Measurements from ENCODE around the gene GPRC5D. TPM values are rescaled to one million over a fixed set of nuclear protein-coding genes. Genes with fewer than 3 reads are reported as not detected.

GPRC5D gene
- total RNA-seq, 1 donor from 2014 or later = not detected

DNA sequence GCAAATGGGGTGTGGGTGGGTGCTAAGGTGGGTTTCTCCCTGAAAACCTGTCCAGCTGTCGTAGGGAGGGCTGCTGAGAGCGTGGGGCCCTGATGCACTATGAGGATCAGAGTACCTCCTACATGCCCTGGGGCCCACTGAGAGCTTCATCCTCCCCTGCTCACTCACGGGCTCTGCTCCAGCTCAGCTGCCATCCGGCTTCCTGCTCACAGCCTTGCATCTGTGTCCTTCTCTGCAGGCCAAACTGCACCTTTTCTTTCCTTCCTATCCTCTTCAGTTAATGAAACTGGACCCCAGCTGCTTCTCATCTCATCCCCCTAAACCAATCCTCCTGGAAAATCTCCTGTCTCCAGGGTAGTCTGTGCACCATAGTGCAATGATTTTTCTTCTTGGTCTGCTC lies 22.2 kb upstream of the GPRC5D start:
- peaks cover 71% of the 10 kb centered on the region for H3K36me3 Mint-ChIP-seq
- H3K9me3 Mint-ChIP-seq = peaks cover 5% of the 10 kb centered on the region
- DNase-seq (ENCODE audit: extremely low spot score, unreplicated experiment) = no peak
- H3K27me3 Mint-ChIP-seq = no peaks in the 10 kb centered on the region
- H3K4me3 Mint-ChIP-seq = no peak overlapping the region
- TF ChIP-seq, protein P1, sequence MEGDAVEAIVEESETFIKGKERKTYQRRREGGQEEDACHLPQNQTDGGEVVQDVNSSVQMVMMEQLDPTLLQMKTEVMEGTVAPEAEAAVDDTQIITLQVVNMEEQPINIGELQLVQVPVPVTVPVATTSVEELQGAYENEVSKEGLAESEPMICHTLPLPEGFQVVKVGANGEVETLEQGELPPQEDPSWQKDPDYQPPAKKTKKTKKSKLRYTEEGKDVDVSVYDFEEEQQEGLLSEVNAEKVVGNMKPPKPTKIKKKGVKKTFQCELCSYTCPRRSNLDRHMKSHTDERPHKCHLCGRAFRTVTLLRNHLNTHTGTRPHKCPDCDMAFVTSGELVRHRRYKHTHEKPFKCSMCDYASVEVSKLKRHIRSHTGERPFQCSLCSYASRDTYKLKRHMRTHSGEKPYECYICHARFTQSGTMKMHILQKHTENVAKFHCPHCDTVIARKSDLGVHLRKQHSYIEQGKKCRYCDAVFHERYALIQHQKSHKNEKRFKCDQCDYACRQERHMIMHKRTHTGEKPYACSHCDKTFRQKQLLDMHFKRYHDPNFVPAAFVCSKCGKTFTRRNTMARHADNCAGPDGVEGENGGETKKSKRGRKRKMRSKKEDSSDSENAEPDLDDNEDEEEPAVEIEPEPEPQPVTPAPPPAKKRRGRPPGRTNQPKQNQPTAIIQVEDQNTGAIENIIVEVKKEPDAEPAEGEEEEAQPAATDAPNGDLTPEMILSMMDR (conservative IDR thresholded peaks at IDR 0.05) = no peak
- no peak overlapping the region for H3K27ac Mint-ChIP-seq
- no peaks in the 10 kb centered on the region for H3K4me1 Mint-ChIP-seq (ENCODE audit: unreplicated experiment)

DNA sequence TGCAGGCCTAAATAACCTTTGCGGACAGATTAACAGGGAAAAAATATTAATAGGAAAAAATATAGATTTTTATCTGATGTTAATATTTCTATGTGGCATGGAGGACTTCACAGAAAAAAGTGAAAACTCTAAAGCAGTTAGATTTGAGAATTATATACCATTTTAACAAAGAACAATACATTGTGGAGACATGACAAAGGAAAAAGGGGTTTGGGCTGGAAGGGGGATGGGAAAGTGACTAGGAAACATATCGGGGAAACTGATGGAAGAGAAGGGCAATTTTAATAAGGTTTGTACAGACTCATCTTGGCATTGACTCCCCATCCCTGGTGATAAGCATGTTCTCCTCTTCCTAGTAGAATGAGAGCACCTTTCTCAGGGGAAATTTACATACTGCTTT lies 21.0 kb upstream of the GPRC5D start:
- Mint-ChIP-seq H3K9me3 (peaks cover 5% of the 10 kb centered on the region), H3K36me3 (peaks cover 80% of the 10 kb centered on the region), H3K4me1 (ENCODE audit: unreplicated experiment) (no peaks in the 10 kb centered on the region), H3K27ac (no peak overlapping the region), H3K4me3 (no peak overlapping the region), H3K27me3 (no peaks in the 10 kb centered on the region)
- no peak for DNase-seq (ENCODE audit: extremely low spot score, unreplicated experiment)
- TF ChIP-seq, protein P1 (conservative IDR thresholded peaks at IDR 0.05) = no peak

DNA sequence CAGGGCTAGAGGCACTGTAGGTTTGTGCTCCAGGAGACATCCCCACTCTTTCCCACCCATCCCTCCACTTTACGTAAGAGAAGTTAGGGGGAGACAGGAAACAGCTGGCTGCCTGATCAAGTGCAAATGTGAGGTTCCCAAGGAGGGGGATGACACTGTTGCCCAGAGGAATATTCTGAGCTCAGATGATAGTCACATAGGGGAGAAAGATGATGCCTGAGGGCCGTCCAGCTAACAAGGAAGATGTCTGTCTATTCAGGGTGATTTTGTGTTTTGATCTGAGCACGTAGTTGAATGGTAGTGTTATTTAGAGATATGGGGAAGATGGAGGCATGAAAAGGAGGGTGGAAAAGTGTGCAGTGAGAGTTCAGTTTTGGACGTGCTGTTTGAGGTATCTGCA lies 13.9 kb upstream of the GPRC5D start:
- no peak overlapping the region for H3K27ac Mint-ChIP-seq
- TF ChIP-seq, protein P1 (conservative IDR thresholded peaks at IDR 0.05) = no peak
- H3K27me3 Mint-ChIP-seq = no peaks in the 10 kb centered on the region
- H3K9me3 Mint-ChIP-seq = no peaks in the 10 kb centered on the region
- no peak overlapping the region for H3K4me3 Mint-ChIP-seq
- no peak for DNase-seq (ENCODE audit: extremely low spot score, unreplicated experiment)
- peaks cover 47% of the 10 kb centered on the region for H3K36me3 Mint-ChIP-seq
- no peaks in the 10 kb centered on the region for H3K4me1 Mint-ChIP-seq (ENCODE audit: unreplicated experiment)

DNA sequence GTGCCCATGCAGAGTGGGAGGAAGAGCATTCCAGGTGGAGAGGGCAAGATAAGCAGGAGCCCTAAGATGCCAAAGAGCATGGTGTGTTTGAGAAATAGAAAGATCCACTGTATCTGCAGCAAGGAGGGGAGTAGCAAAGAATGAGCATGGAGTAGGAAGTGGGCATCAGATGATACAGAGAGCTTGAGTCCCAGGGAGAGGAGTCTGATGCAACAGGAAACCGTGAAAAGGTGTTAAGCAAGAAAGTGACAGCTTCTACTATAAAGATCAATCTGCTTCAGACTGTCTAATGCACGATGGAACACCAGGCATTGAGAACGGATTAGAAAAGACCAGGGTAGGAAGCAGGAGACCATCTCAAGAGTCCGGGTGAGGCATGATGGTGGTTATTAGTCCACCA lies 12.3 kb upstream of the GPRC5D start:
- peaks cover 39% of the 10 kb centered on the region for H3K36me3 Mint-ChIP-seq
- H3K9me3 Mint-ChIP-seq = no peaks in the 10 kb centered on the region
- no peak overlapping the region for H3K27ac Mint-ChIP-seq
- no peaks in the 10 kb centered on the region for H3K27me3 Mint-ChIP-seq
- H3K4me1 Mint-ChIP-seq (ENCODE audit: unreplicated experiment) = no peaks in the 10 kb centered on the region
- no peak for DNase-seq (ENCODE audit: extremely low spot score, unreplicated experiment)
- H3K4me3 Mint-ChIP-seq = no peak overlapping the region
- TF ChIP-seq, protein P1 (conservative IDR thresholded peaks at IDR 0.05) = no peak

DNA sequence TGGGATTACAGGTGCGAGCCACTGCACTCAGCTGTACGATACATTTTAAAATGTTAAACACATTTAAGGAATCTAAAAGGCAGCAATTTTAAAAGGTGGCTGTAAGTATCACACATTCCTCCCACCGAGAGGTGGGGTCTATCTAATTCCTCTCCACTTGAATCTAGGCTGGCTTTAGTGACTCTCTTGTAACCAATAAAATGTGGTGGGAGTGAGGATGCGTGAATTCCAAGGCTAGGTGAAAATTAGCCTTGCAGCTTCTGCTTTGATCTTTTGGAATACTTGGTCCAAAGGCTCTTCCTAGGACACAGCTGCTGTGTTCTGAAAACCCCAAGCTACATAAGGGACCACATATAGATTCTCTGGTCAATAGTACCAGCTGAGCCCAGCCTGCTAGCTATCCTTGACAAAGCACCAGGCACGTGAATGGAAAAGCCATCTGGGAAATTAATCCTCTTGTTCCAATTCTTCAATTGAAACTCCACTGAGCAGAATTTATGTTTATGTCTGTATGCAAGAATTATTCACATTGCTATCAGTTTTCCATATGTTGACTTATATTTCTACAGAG lies 8.8 kb upstream of the GPRC5D start:
- no peak for DNase-seq (ENCODE audit: extremely low spot score, unreplicated experiment)
- no peak overlapping the region for H3K4me3 Mint-ChIP-seq
- H3K36me3 Mint-ChIP-seq = peaks cover 19% of the 10 kb centered on the region
- TF ChIP-seq, protein P1 (conservative IDR thresholded peaks at IDR 0.05) = no peak
- no peaks in the 10 kb centered on the region for H3K4me1 Mint-ChIP-seq (ENCODE audit: unreplicated experiment)
- no peaks in the 10 kb centered on the region for H3K9me3 Mint-ChIP-seq
- H3K27me3 Mint-ChIP-seq = no peaks in the 10 kb centered on the region
- no peak overlapping the region for H3K27ac Mint-ChIP-seq

DNA sequence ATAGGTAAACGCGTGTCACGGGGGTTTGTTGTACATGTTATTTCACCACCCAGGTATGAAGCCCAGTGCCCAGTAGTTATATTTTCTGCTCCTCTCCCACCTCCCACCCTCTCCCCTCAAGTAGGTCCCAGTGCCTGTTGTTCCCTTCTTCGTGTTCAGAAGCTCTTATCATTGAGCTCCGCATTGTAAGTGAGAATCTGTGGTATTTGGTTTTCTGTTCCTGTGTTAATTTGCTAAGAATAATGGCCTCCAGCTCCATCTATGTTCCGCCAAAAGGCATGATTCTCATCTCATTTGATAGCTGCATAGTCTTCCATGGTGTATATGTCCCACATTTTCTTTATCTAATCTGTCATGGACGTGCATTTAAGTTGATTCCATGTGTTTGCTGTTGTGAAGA lies 6.9 kb upstream of the GPRC5D start:
- H3K9me3 Mint-ChIP-seq = no peaks in the 10 kb centered on the region
- TF ChIP-seq, protein P1 (conservative IDR thresholded peaks at IDR 0.05) = no peak
- H3K36me3 Mint-ChIP-seq = peaks cover 7% of the 10 kb centered on the region
- no peak for DNase-seq (ENCODE audit: extremely low spot score, unreplicated experiment)
- H3K27ac Mint-ChIP-seq = no peak overlapping the region
- no peaks in the 10 kb centered on the region for H3K4me1 Mint-ChIP-seq (ENCODE audit: unreplicated experiment)
- no peak overlapping the region for H3K4me3 Mint-ChIP-seq
- H3K27me3 Mint-ChIP-seq = no peaks in the 10 kb centered on the region

All from type B pancreatic cell (in vitro differentiated cells).